NCI-H2107 treated with DMSO at 0.1 percent for 48 hours (cell line): ENCODE measurements around the gene GOLGA5.
"Not testable (repeated sequence)": the region's sequence is repeated elsewhere in the genome, so short reads cannot be mapped to it uniquely, and the experiment has no call there.

Experiments
- DNase-seq: peaks from one replicate; lab custom pipeline; 2025; ENCODE audit not compliant: unreplicated experiment; lab: John Stamatoyannopoulos, UW

GOLGA5 gene, protein sequence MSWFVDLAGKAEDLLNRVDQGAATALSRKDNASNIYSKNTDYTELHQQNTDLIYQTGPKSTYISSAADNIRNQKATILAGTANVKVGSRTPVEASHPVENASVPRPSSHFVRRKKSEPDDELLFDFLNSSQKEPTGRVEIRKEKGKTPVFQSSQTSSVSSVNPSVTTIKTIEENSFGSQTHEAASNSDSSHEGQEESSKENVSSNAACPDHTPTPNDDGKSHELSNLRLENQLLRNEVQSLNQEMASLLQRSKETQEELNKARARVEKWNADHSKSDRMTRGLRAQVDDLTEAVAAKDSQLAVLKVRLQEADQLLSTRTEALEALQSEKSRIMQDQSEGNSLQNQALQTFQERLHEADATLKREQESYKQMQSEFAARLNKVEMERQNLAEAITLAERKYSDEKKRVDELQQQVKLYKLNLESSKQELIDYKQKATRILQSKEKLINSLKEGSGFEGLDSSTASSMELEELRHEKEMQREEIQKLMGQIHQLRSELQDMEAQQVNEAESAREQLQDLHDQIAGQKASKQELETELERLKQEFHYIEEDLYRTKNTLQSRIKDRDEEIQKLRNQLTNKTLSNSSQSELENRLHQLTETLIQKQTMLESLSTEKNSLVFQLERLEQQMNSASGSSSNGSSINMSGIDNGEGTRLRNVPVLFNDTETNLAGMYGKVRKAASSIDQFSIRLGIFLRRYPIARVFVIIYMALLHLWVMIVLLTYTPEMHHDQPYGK

DNA sequence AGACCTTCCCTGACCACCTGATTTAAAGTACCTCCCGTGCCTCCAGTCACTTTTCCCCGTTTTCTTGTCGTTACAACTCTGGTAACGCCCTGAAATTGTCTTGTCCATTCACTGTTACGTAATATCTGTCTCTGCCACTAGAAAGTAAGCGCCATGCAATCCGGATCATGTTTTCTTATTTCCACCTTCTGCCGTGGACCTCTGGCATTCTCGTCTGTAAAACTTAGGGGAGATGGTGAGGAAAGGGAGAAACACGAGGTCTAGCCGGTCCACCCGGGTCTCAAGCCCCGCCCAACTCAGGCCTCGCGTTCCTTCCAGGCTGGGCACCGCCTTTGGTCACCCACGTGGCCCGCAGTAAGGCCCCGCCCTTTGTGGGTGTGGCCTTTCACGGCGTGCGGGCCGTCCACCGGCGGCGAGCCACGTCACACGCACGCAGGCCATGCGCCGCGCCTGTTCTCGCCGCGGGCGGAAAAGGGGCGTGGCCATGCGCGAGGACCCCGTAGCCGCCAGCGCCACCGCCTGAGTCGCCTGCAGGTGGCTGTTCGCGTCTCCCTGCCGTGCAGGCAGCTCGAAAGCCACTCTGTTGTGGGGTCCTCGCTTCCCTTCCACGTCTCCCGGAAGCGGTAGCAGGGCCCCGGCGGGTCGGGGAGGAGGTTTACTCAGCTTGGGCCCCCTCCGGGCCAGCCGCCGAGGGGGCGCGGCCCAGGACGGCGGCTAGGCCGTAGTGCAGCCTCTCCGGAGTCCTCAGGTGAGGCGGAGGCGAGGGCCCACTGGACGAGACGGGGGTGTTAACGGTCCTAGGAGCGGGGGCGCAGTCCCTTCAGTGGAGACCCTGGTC, at the start of gene GOLGA5:
TSS of gene GOLGA5 (plus strand) at position 597 of the 838 bp plus-strand sequence. CDS start 3,133 bp downstream, outside the sequence.
- DNase-seq = peak; percentile 99

DNA sequence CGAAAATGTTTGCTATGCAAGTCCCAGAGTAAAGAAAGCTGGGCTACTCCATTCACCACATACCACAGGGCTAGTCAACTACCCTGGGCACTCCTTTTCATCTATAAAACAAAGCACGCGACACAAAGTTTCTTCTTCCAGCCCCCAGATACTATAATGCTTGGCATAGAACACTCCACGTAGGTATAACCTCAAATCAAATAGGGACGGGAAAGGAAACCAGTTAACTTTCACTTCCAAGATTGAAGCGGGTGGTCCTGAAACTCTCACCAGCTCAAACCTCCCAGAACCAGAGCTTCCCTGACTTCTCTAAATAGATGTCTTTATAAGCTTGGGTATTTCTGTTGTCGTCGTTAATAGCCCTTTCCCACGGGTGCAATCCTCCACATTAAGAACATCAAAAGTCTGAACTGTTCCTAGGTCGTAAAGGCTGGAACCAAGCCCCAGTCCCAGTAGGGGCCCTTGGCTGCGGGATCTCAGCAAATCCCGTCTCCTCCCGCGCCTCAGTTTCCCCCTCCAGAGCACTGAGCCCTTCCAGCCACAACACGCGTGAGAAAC, 46.3 kb upstream of the GOLGA5 start:
- DNase-seq = no peak

DNA sequence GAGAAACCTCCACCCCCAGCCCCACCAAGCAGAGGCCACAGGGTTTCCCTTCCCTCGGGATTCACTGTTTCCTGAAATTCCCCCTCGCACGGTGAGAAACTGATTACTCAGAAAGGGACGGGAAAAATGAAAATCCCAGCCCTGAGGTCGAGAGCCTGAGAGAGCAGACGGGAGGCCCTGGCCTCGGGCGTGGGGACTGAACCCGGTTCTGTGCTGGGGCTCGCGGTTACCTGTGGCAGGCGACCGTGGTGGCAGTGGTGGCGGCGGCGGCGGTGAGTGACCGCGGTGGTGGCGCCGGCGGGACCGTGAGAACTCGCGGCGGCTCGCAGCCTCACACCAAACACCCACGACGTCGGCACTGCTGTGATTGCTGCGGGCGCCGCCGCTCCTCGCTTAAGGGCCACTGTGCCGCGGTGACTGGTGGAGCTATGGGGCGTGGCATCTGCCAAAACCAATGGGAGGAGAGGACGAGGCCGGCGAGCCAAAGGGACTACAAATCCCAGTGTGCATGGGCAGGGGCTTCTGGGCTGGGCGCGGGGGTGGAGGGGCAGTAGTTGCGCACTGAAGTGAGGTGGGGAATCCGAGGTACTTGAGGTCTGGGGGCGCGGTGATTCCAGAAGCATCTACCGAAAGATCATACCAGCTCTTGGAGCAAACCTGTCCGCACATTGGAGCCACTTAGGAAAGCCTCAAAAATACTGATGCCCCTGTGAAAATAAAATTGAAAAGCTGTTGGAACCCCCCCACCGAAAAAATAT, 45.7 kb upstream of the GOLGA5 start, which contains the start of gene LGMN:
TSS of gene LGMN (minus strand) at position 369 of the 758 bp plus-strand sequence. CDS start 15,841 bp downstream, outside the sequence.
- DNase-seq = peak; percentile 96

DNA sequence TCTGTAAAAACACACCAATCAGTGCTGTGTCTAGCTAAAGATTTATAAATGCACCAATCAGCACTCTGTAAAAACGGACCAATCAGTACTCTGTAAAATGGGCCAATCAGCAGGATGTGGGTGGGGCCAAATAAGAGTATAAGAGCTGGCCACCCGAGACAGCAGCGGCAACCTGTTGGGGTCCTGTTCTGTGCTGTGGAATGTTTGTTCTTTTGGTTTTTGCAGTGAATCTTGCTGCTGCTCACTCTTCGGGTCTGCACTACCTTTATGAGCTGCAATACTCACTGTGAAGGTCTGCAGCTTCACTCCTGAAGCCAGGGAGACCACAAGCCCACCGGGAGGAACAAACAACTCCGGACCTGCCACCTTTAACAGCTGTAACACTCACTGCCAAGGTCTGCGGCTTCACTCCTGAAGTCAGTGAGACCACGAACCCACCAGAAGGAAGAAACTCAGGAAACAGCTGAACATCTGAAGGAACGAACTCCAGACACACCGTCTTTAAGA, 43.8 kb upstream of the GOLGA5 start:
- not testable (repeated sequence) for DNase-seq

DNA sequence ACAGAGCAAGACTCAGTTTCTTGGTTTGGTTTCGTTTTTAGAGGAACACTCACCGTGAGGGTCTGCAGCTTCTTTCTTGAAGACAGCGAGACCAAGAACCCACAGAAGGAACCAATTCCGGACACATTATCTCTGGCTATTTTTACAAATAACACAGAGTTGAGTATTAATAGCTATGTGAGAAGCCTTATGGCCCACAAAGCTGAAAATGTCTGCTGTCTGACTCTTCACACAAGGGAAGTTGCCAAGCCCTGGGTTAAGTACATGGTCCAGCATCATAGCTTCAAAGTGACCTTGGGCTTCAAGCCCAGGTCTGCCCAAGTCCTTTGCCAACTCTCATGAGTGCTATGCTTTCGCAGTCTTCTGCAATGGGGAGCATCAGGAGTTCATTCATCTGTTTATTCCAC, 43.1 kb upstream of the GOLGA5 start:
- DNase-seq = no peak

DNA sequence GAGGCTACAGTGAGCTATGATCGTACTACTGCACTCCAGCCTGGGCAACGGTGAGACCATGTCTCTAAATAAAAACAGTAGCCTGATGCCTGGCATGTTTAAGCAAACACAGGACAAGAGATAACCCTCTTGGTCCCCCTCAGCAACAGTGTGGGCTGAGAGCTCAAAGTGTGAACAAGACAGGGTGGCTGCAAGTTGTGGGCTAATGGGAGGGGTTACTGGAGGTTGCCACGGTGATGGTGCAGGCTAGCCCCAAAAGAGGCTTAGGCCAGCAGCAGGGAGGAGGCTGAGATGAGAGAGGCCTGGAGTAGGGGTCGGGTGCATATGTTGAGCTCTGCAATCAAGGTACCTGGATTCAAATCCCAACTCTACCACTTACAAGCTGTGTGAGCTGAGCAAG, 42.3 kb upstream of the GOLGA5 start:
- no peak for DNase-seq

DNA sequence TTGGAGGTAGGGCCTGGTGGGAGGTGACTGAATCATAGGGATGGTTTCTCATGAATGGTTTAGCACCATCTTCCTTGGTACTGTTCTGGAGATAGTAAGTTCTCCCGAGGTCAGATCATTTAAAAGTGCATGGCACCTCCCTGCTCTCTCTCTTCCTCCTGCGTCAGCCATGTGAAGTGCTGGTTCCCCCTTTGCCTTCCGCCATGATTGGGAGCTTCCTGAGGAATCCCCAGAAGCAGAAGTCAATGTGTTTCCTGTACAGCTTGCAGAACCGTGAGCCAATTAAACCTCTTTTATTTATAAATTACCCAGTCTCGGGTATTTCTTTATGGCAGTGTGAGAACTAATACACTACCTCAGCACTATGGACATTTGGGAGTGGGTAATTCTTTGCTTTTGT, 40.9 kb upstream of the GOLGA5 start:
- DNase-seq = no peak

DNA sequence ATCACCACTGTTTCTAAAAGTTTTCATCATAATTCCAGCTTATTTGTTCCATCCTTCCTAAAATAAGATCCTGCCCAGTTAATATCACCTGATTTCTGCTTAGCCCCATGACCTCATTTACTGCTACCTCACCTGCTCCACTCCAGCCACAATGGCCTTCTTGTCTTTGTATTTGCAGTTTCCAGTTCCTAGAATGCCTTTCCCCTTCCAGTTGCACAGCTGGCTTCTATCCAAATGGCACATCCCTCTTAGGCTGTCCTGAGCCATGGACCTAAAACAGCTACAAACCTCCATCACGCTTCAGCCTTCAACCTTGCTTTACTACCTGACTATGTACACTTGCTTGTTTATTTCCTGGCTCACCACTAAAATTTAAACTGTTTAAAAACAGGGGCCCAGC, 39.1 kb upstream of the GOLGA5 start:
- peak; percentile 36 for DNase-seq

DNA sequence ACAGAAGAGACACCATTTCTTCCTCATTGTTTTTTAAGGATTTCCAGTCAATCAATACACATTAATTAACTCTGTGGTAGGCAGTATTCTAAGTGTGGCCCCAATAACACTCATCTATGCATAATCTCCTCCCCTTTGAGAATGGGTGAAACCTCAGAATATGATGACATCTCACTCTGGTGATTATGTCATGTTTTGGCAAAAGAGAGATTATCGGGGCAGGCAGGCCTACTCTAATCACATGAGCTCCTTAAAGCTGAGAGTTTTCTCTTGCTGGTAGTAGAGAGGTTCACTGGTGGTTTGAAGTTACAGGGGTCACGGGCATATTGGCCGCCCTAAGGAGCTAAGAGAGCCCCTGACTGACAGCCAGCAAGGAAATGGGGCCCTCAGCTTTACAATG, 38.6 kb upstream of the GOLGA5 start:
- peak; percentile 12 for DNase-seq

DNA sequence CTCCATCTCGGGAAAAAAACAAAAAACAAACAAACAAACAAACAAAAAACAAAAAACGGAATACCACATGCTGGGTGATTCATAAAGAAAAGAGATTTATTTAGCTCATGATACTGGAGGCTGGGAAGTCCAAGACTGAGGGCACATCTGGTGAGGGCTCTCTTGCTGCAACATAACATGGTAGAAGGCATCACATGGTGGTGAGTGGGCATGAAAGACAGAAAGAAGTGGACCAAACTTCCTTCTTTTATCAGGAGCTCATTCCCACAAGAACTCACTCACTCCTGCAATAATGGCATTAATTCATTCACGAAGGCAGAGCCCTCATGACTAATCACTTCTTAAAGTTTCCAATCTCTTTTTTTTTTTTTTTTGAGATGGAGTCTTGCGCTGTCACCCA, 37.7 kb upstream of the GOLGA5 start:
- DNase-seq = no peak

DNA sequence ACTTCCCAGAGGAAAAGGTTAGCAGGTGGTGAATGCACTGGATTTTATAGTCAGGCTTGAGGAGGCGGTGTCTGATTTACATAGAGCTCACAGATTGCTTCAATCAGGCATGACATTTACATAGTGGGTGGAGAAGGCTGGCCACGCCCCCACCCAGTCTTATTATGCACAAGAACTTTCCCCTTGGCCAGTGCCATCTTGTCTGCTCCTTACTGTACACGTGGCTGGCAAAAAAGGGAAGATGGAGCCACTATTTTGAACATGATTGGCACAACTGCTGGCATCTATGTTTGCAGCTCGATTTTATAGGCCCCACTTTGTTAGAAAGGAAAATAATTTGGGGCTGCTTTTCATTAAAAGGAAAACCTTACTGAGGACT, 34.8 kb upstream of the GOLGA5 start:
- no peak for DNase-seq

DNA sequence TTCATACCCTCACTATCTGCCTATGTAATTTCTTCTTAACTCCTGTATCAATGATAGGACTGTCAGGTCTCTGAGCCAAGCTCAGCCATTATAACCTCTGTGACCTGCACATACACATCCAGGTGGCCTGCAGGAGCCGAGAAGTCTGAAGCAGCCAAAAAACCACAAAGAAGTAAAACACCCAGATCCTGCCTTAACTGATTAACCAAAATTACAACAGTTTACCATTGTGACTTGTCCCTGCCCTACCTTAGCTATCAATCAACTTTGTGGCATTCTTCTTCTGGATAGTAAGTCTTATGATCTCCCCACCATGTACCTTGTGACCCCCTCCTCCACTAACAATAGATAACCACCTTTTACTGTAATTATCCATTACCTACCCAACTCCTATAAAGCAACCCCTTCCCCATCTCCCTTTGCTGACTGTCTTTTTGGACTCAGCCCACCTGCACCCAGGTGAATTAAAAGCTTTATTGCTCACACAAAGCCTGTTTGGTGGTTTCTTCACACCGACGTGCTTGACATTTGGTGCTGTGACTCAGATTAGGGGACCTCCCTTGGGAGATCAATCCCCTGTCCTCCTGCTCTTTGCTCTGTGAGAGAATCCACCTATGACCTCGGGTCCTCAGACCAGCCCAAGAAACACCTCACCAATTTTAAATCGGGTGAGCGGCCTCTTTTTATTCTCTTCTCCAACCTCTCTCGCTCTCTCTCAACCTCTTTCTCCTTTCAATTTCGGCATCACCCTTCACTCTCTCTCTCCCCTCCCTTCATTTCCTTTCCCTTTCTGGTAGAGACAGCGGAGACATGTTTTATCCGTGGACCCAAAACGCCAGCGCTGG, 34.2 kb upstream of the GOLGA5 start:
- DNase-seq = no peak

DNA sequence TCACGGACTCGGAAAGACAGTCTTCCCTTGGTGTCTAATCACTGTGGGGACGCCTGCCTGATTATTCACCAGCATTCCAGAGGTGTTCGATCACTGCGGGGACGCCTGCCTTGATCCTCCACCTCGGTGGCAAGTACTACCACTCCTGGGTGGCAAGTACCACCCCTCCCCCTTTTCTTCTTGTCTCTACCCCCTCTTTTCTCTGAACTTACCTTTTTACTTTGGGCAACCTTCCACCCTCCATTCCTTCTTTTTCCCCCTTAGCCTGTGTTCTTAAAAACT, 33.6 kb upstream of the GOLGA5 start:
- DNase-seq = no peak

DNA sequence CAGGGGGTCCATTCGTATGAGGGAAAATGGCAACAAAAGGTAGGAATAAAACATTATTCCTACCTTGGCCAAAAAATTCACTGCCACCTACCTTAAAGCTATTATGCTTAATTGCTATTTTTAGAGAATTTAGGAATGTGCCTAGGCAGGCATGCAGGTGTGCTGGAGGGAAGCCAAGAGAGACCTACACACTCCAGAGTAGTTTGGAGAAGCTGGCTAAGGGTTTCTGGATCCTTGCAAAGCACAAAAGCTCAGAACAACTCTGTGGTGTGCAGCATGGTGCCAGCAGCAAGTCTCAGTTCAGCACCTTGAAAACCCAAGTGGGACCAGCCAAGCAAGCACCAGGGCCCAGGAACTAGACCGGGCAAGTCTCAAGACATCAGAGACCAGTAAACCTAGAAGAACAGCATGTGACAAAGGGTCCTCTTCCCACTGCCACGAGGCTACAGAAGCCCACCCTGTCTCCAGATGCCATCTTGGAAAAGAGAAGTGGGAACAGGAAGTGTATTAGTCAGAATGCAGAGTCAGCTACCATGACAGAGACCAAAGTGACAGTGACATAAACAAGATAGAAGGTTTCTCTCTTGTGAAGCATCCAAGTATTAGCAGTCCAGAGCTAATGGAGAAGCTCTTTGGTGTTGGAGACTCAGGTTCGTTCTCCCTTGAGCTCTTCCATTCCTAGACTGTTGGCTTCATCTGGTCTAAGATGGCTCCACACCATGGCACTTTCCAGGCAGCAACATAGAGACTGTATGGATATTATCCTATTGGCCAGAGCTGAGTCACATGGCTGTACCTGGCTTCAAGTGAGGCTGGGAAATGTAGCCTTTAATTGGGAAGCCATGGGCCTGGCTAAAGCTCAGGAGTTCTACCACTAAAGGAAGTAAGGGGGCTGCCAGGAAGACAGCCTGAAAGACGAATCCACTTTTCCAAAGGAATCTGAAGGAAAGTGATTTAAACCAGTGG, 30.2 kb upstream of the GOLGA5 start:
- not testable (repeated sequence) for DNase-seq

DNA sequence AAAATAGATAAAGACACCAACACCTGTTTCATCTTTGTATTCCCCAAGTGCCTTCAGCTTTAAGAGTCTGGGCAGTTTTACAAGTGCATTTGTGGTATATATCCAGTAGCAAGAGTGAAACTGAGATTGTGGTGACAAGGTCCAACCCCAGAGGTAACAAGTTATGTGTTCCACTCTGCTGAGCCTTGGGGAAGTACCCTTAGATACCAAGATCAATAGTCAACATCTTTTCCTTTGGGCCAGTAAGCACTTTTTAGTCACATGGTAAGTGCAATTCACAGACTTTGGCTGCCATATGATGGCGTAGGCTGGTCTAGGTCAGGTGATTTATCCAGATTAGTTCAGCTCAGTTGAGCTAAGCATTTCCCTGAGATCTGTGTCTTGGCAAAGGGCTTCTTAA, 25.9 kb upstream of the GOLGA5 start:
- DNase-seq = not testable (repeated sequence)

DNA sequence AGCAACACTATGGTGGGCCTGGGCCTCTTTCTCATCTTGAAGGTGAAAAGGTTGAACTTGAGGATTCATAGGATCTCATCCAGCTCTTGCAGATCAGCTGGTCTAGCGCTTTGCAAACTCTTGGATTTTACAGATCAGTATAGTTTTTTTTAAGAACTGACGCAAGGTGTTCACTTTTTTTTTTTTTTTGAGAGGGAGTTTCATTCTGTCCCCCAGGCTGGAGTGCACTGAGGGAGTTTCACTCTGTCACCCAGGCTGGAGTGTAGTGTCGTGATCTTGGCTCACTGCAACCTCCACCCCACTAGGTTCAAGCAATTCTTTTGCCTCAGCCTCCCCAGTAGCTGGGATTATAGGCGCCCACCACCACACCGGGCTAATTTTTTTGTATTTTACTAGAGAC, 25.3 kb upstream of the GOLGA5 start:
- DNase-seq = no peak

DNA sequence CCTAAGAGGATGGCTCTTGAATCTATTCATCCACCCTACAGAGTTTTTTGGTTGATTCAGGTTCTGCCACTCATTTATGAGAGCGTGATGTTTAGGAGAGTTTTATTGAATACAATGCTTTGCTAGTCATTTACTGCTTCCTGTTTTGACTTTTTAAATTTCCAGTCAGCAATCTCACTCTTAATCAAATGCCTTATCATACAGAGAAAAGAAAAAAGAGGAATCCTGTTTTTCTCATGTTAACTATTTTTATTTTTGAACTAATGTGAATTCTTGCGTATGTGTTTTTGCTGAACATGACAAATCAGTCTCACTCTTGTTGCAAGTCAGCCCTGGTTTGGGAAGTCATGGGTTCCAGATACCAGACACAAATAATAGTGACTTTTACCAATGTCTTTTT, 23.6 kb upstream of the GOLGA5 start:
- no peak for DNase-seq

DNA sequence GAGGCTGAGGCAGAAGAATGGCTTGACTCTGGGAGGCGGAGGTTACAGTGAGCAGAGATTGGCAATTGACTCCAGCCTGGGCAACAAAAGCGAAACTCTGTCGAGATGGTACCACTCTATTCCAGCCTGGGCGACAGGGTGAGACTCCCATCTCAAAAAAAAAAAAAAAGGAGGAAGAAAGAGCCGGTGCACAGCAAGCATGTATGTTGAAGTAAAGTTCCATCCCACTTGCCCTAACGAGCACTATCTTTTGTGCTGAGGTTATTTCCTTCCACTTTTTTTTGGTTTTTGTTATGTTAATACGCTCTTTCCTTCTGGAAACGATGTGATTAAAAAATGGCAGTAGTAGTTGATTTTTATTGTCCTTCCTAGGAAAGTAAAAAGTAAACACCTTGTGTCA, 19.5 kb upstream of the GOLGA5 start:
- DNase-seq = no peak
